Upper lobe of right lung (tissue), 1 donor: ENCODE data around the gene PKIB. TPM values are rescaled to one million over a fixed set of nuclear protein-coding genes. Genes with fewer than 3 reads are reported as not detected.

Experiments used
- ATAC-seq: fragments of 200-7000 bp; cut with Tn5 transposase; one replicate; pipeline ENCODE4 v1.9.1; 2020; ENCODE audit warnings: mild to moderate bottlenecking, moderate library complexity
- DNase-seq: peaks from one replicate; pipeline ENCODE4 v3.0.0-alpha.2; 2020
- H3K27ac ChIP-seq: fragments of 200-600 bp; one replicate; pipeline ENCODE4 v1.8.0; 2022
- H3K27me3 ChIP-seq: fragments of 200-600 bp; one replicate; pipeline ENCODE4 v1.8.0; 2022; ENCODE audit warnings: mild to moderate bottlenecking
- H3K36me3 ChIP-seq: fragments of 200-600 bp; one replicate; pipeline ENCODE4 v1.8.0; 2022
- H3K4me1 ChIP-seq: fragments of 200-600 bp; one replicate; pipeline ENCODE4 v1.8.0; 2022
- H3K4me3 ChIP-seq: fragments of 200-600 bp; one replicate; pipeline ENCODE4 v1.8.0; 2022; ENCODE audit warnings: mild to moderate bottlenecking
- H3K9me3 ChIP-seq: fragments of 200-600 bp; one replicate; pipeline ENCODE4 v1.8.0; 2022
- CTCF ChIP-seq: fragments of 200-600 bp; IDR thresholded peaks from one replicate; pipeline ENCODE4 v1.8.0; 2022; ENCODE audit warnings: antibody characterized with exemption
- intact Hi-C: fragments of 100-400 bp; cut with DNase I; formaldehyde crosslinking; loops from one replicate; pipeline ENCODE4 v1.11.0; 2022
- total RNA-seq: library from RNA; stranded (reverse); fragmentation: NEBNext Ultra II Directional; extraction: Animal tissue kit (Norgen Biotek cat#: 25700); gene quantifications from one replicate; pipeline ENCODE4 v1.2.1, GENCODE V29; 2021
- donor health status: DM: no; HTN: yes; CAD: no; lungs with severe emphysema.

Gene PKIB
- total RNA-seq, 1 donor from 2014 or later, result 2.1 TPM

- no peaks in the 10 kb centered on the region for H3K36me3 ChIP-seq
- no peak for DNase-seq
- H3K4me1 ChIP-seq, result peaks cover 3% of the 10 kb centered on the region
- intact Hi-C loops, result no loop called here
- H3K27me3 ChIP-seq, result no peaks in the 10 kb centered on the region
- no peak for TF ChIP-seq CTCF
- ATAC-seq, result no peak
- H3K4me3 ChIP-seq, result no peak overlapping the region
- no peak overlapping the region for H3K27ac ChIP-seq
- H3K9me3 ChIP-seq, result no peaks in the 10 kb centered on the region
Measured at GRCh38 chr6:122766256-122766655, 156.1 kb downstream of the PKIB start.

- DNase-seq (no peak), ATAC-seq (peak; percentile 70)
- no peak overlapping the region for H3K4me3 ChIP-seq
- no peaks in the 10 kb centered on the region for H3K9me3 ChIP-seq
- H3K27ac ChIP-seq, result no peak overlapping the region
- H3K4me1 ChIP-seq, result peaks cover 4% of the 10 kb centered on the region
- H3K36me3 ChIP-seq, result no peaks in the 10 kb centered on the region
- no peaks in the 10 kb centered on the region for H3K27me3 ChIP-seq
- intact Hi-C loops, result no loop called here
- no peak for TF ChIP-seq CTCF
Measured at GRCh38 chr6:122770835-122771601, 160.8 kb downstream of the PKIB start.

GRCh38 chr6:122772724-122773415 lies 162.7 kb downstream of the PKIB start:
- no peak for ATAC-seq
- no peaks in the 10 kb centered on the region for H3K27me3 ChIP-seq
- TF ChIP-seq CTCF, result no peak

More at GRCh38 chr6:122772724-122773415, 162.7 kb downstream of the PKIB start:
- no peak overlapping the region for H3K4me3 ChIP-seq
- intact Hi-C loops, result no loop called here
- H3K4me1 ChIP-seq, result peaks cover 4% of the 10 kb centered on the region
- no peak for DNase-seq
- no peaks in the 10 kb centered on the region for H3K9me3 ChIP-seq
- no peak overlapping the region for H3K27ac ChIP-seq
- H3K36me3 ChIP-seq, result no peaks in the 10 kb centered on the region

Other genes starting within 250 kb of the PKIB start
- gene HSF2, start 210.8 kb upstream of the PKIB start, total RNA-seq, result 7.1 TPM
- 246 TPM for gene SERINC1, start 138.6 kb upstream of the PKIB start, total RNA-seq
- gene FABP7, start 169.3 kb downstream of the PKIB start, total RNA-seq, result not detected
- gene SMPDL3A, start 178.9 kb downstream of the PKIB start, total RNA-seq, result 19.6 TPM